Measurements from ENCODE around the gene ADRA2A. TPM values are rescaled to one million over a fixed set of nuclear protein-coding genes. Genes with fewer than 3 reads are reported as not detected.

Gene ADRA2A
- total RNA-seq = 8.9 and 14.6 TPM in 2 replicates

DNA sequence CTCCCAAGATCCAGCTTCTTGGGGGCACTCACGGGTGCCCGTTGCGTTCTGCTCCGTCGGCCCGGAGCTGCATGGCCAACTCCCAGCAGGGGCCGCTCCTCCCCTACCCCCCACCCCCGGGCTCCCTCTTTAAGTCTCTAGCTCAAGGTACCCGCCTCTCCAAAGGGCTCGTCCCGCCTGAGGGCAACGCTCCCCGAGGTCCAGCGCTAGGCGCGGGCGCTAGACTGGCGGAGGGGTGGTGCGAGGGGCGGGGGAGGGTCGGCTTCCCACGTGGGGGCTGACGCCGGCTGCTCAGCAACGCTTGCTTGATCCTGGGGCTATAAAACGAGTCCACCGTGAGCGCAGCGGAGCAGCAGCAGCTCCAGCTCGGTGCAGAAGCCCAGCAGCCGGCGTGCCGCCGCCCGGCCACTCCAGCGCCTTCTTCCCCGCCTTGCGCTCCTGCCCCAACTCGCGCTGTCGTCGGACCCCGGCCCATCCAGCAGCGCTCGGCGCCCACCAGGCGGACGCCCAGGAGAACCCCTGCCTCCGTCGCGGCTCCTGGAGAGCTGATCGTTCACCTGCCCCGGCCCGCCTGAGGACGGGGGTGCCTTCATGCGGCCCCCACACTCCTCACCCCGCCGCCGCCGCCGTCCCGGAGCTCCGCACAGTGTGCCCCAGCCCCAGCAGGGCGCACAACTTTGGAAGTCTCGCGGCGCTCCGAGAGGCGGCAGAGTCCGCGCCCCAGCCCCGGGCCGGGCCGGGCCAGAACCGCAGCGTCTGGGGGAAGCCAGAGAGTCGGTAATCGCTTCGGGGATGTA, at the start of gene ADRA2A:
ADRA2A (plus strand) TSS at position 348 of the 797 bp plus-strand sequence. CDS start 968 bp downstream, outside the sequence.

Small RNA genes within 50 kb of the gene (small RNA-seq; reads per million reads assigned to genes)
- not detected for gene AL355863.1

Other genes starting within 250 kb of the ADRA2A start
- 74.5 and 94.3 TPM in 2 replicates for gene PDCD4, start 205.1 kb upstream of the ADRA2A start, total RNA-seq
- 31.4 and 37.1 TPM in 2 replicates for gene BBIP1, start 157.8 kb upstream of the ADRA2A start, total RNA-seq
- 75.2 and 77.2 TPM in 2 replicates for gene SHOC2, start 157.4 kb upstream of the ADRA2A start, total RNA-seq

Data from articular chondrocyte of knee joint (primary cell).